ENCODE data around the gene MMP1.

Gene MMP1

GRCh38 chr11:102762361-102762767, 35.6 kb downstream of the MMP1 start:
- TF ChIP-seq CTCF (conservative IDR thresholded peaks at IDR 0.05) (no peak), ZFX (IDR thresholded peaks at IDR 0.05) (no peak)
- H3K27ac ChIP-seq = no peak overlapping the region

DNA sequence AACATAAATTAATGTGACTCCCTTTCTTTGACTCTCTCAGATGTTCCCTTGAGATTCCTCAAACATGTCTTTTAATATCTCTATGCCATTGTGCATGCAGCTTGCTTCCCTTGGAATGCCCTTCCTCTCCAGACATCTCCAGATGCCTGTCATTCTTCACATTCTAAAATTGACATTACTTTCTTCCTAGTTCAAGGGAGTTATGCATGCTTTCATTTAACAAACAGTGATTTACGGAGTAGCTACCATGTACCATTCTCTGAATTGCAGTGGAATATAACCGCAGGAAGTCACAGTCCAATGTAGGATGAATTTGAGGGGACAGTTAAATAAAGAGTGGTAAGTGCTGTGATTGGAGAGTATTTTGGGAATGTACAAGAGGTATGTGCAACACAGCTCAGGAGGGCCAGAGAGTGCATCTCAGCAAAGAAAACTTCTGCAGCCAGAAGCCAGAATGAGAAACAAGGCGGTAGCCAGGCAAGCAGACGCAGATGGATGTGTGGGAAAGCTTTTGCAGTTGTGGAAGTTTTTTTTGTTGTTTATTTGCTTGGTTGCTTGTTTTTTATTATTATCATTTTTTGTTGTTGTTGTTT, 36.2 kb downstream of the MMP1 start:
- TF ChIP-seq CTCF (conservative IDR thresholded peaks at IDR 0.05) = no peak
- TF ChIP-seq ZFX (IDR thresholded peaks at IDR 0.05) = no peak
- H3K27ac ChIP-seq = no peak overlapping the region

DNA sequence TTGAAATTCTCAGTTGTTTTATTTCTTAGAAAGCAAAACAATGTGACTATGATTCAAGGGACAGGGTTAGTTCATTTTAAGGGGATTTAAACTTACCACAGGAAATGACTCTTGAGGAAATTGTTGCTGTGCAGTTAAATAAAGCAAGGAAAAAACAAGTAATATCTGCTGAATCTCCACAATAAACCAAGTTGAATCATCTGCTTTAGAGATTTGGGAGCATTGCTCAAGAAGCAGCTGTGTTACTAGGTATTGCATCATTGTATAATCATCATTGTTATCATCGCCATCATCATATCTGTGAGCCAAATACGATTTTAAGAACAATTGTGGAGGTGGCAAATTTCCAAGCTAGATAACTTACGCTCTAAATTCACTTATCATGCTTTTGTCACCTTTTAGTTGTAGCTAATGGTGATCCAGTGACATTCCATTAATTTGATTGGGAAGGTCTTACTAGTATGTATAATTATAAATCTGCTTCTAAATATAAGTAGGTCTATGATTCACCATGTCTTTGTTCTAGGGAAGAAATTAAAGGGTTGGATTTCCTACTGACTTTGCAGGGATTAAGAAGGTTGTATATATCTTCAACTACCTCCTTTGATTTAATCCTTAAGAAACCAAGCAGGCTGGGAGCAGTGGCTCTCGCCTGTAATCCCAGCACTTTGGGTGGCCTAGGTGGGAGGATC, 37.5 kb downstream of the MMP1 start:
- TF ChIP-seq ZFX (IDR thresholded peaks at IDR 0.05) (no peak), CTCF (conservative IDR thresholded peaks at IDR 0.05) (no peak)

GRCh38 chr11:102757823-102758549, 40.0 kb downstream of the MMP1 start:
- TF ChIP-seq ZFX (IDR thresholded peaks at IDR 0.05) (no peak), CTCF (conservative IDR thresholded peaks at IDR 0.05) (no peak)
- no peak overlapping the region for H3K27ac ChIP-seq

More for the DNA sequence above, 37.5 kb downstream of the MMP1 start:
- H3K27ac ChIP-seq = no peak overlapping the region

DNA sequence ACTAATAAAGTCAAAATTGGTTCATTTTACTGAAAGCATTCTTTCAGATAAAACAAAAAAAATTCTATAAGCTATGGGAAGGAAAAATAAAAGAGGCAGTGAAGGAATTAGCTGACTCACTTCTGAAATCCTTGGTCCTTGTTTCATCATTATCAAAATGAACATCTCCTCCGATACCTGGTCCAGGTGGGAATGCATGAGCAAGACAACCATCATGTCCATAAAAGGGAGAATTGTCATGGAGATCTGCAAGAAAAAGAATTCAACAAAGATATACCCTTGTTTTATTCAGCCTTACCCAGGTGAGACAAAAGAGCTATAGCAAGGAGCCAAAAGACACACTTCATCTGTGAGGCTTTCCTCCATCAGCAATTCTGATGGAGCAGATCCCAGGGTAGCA, 44.7 kb downstream of the MMP1 start:
- no peak overlapping the region for H3K27ac ChIP-seq

GRCh38 chr11:102751673-102752072, 46.3 kb downstream of the MMP1 start:
- no peak overlapping the region for H3K27ac ChIP-seq
- TF ChIP-seq ZFX (IDR thresholded peaks at IDR 0.05) (no peak), CTCF (conservative IDR thresholded peaks at IDR 0.05) (no peak)

More for the DNA sequence above, 44.7 kb downstream of the MMP1 start:
- TF ChIP-seq CTCF (conservative IDR thresholded peaks at IDR 0.05) (no peak), ZFX (IDR thresholded peaks at IDR 0.05) (no peak)

All from C4-2B (cell line).